Measurements from ENCODE around the gene ZHX3. TPM values are rescaled to one million over a fixed set of nuclear protein-coding genes. Genes with fewer than 3 reads are reported as not detected.

Gene ZHX3
- total and polyA plus RNA-seq, 2 of the 4 experiments (the other 2 are of a cell fraction), result 25.0 to 28.0 TPM

- no peak for TF ChIP-seq MAZ (IDR thresholded peaks at IDR 0.05; ENCODE audit: borderline replicate concordance, low read depth, low read length)
Measured at GRCh38 chr20:41178904-41179432, 138.6 kb downstream of the ZHX3 start (continued).

GRCh38 chr20:41178495-41178894 is 139.0 kb downstream of the ZHX3 start:
- no peaks in the 10 kb centered on the region for H3K27me3 ChIP-seq (ENCODE audit: control insufficient read depth, insufficient read depth, low read length)
- H4K5ac ChIP-seq (ENCODE audit: low read depth, low read length), result peak overlapping the region; percentile 53; the same call in 1 of the 2 replicates
- no peak overlapping the region for H3K4me3 ChIP-seq (ENCODE audit: insufficient read depth, low read depth, low read length)
- H3K18ac ChIP-seq (ENCODE audit: low read depth, low read length), result no peak overlapping the region
- no peak for DNase-seq
- peaks cover 43% of the 10 kb centered on the region for H3K36me3 ChIP-seq (ENCODE audit: control insufficient read depth, insufficient read depth, low read length)
- peak overlapping the region; percentile 50 for H2BK5ac ChIP-seq (ENCODE audit: low read depth, low read length, poor library complexity, severe bottlenecking)
- no peak overlapping the region for H3K4me2 ChIP-seq (ENCODE audit: low read depth, low read length)
- no peak overlapping the region for H3K9ac ChIP-seq (ENCODE audit: low read depth, low read length)
- H3K14ac ChIP-seq (replicated peaks; ENCODE audit: low read depth, low read length), result peak overlapping the region; percentile 32; the same call in 1 of the 2 replicates
- no peak for ATAC-seq (ENCODE audit: low read depth)
- ChIA-PET POLR2A (ENCODE audit: unreplicated experiment) (interaction anchor here (1.4 kb wide), 1 partner anchor 54 kb away, joined by 3 read pairs; no protein-coding TSS in a partner anchor), CTCF (no interaction called here)
- no peak overlapping the region; the same call in 1 of the 2 replicates for H3K23ac ChIP-seq (ENCODE audit: low read depth, low read length)
- peak overlapping the region; percentile 22 for H3K4ac ChIP-seq (ENCODE audit: low read depth, low read length)
- no peak overlapping the region for H3K56ac ChIP-seq (ENCODE audit: extremely low read depth, insufficient read depth, low read length)
- H3K9me1 ChIP-seq (ENCODE audit: insufficient read depth, low read length), result peaks cover 49% of the 10 kb centered on the region
- WGBS, 2 experiments (ENCODE audit: extremely low coverage in 2 of 2, insufficient read length in 1 of 2), result 100% methylated on average over 1 of the region's 6 CpGs; no CpG with 5 or more reads in 1 of the 2 experiments
- peak overlapping the region; percentile 18; the same call in 1 of the 2 replicates for H3K27ac ChIP-seq (ENCODE audit: insufficient read depth, low read length)
- H2AK5ac ChIP-seq (ENCODE audit: low read depth, low read length), result 0 out of 2 replicates have a peak overlapping the region, but pooled peaks have one; percentile 21
- H4K20me1 ChIP-seq (ENCODE audit: insufficient read depth, low read length), result peaks cover 3% of the 10 kb centered on the region
- H3K4me1 ChIP-seq (ENCODE audit: control insufficient read depth, insufficient read depth, low read length), result peaks cover 33% of the 10 kb centered on the region
- H2BK20ac ChIP-seq (ENCODE audit: low read depth, low read length), result 0 out of 2 replicates have a peak overlapping the region, but pooled peaks have one; percentile 18
- in situ Hi-C loops (cut with MboI; ENCODE audit: low sequenced_read_pairs) (loop anchor here (5.0 kb wide), 2 partner anchors 49 to 164 kb away; partner anchors contain the start of gene LPIN3), intact Hi-C loops (cut with micrococcal nuclease) (loop anchor here (5.0 to 10.0 kb wide), 2 partner anchors 139 to 516 kb away; partner anchors contain the start of gene ZHX3), dilution Hi-C loops (cut with HindIII; ENCODE audit: low sequenced_read_pairs, unreplicated experiment) (no loop called here)
- no peaks in the 10 kb centered on the region for H3K9me3 ChIP-seq (ENCODE audit: control insufficient read depth, insufficient read depth, low read length)
- H2AK9ac ChIP-seq (replicated peaks; ENCODE audit: low read depth, low read length, poor library complexity), result no peak overlapping the region
- H4K91ac ChIP-seq (ENCODE audit: insufficient read depth, low read depth, low read length), result 0 out of 2 replicates have a peak overlapping the region, but pooled peaks have one; percentile 3
- 0 out of 3 replicates have a peak overlapping the region, but pooled peaks have one; percentile 26 for H2BK15ac ChIP-seq (ENCODE audit: low read depth, low read length)
- TF ChIP-seq CTCF (conservative IDR thresholded peaks at IDR 0.05; ENCODE audit: low read depth, low read length) (no peak), MXI1 (IDR thresholded peaks at IDR 0.05; ENCODE audit: borderline replicate concordance, low read depth, low read length) (no peak), BHLHE40 (IDR thresholded peaks at IDR 0.05; ENCODE audit: low read depth, low read length) (no peak)
- no peak overlapping the region for H2AFZ ChIP-seq (replicated peaks; ENCODE audit: low read length, poor library complexity)
- H4K8ac ChIP-seq (ENCODE audit: low read depth in 2 of 2, low read length in 2 of 2), result 0 out of 4 replicates have a peak overlapping the region, but pooled peaks have one; percentile 10 to 33
- peaks cover 40 to 87% of the 10 kb centered on the region in 2 experiments for H3K79me1 ChIP-seq (ENCODE audit: low read depth in 1 of 2, low read length in 2 of 2)
- H2BK120ac ChIP-seq (ENCODE audit: low read depth, low read length), result no peak overlapping the region
- BruUV-seq (replicated peaks), result no TSS peak
